ENCODE results near the gene TMEM92. TPM values are rescaled to one million over a fixed set of nuclear protein-coding genes. Genes with fewer than 3 reads are reported as not detected.

Gene TMEM92
- total and polyA plus RNA-seq, 10 of the 15 experiments (the other 5 are each of a cell fraction or from before 2014, with no cell fraction given): 0.11 to 1.2 (median 0.32) TPM

DNA sequence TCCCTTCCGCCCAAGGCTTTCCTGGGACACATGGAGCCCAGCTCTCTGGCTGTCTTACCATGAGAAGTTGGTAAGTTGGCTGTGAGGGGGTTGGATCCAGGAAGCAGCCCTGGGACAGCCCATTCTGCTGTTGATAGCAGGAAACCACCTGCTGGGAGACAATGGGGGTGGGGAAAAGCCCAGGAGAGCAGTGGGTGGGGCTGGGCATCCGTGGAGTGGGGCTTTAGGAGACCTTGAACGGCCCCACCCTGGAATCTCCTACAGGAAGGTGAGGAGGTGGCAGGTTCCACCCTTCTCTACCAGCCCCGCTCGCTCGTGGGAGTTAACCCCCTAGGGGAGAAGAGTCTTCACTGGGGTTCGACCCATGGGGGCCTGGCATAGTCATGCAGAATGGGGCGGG is 5.8 kb downstream of the TMEM92 start:
- no peak overlapping the region for H3K4me2 ChIP-seq (ENCODE audit: control insufficient read depth, insufficient read depth)
- WGBS (ENCODE audit: insufficient coverage, insufficient replicate concordance, low lambda C conversion rate, missing lambda C conversion rate): 8% methylated on average over 8 of the region's 8 CpGs
- peaks cover 0 to 1% of the 10 kb centered on the region in 2 experiments; a peak in 3 of 4 replicates for H3K27me3 ChIP-seq (replicated peaks in 1 of 2; ENCODE audit: control insufficient read depth in 2 of 2, insufficient read depth in 2 of 2, low read length in 1 of 2)
- H3K9ac ChIP-seq (ENCODE audit: control insufficient read depth, insufficient read depth, low read length): no peak overlapping the region
- FAIRE-seq (no peak), DNase-seq (ENCODE audit: low read depth, low spot score) (no peak), ATAC-seq (peak; percentile 47)
- BruUV-seq (replicated peaks): no TSS peak
- intact Hi-C loops (cut with micrococcal nuclease; ENCODE audit: unreplicated experiment): no loop called here
- no peaks in the 10 kb centered on the region for H4K20me1 ChIP-seq (ENCODE audit: control insufficient read depth, insufficient read depth)
- H3K36me3 ChIP-seq (ENCODE audit: control insufficient read depth in 2 of 2, insufficient read depth in 2 of 2, low read length in 1 of 2): no peaks in the 10 kb centered on the region
- ChIA-PET POLR2A (no interaction called here), RAD21 (ENCODE audit: unreplicated experiment) (interaction anchor here (1.0 to 1.8 kb wide), 3 partner anchors 16 to 110 kb away, joined by 3 to 4 read pairs (median 4); no protein-coding TSS in a partner anchor), CTCF (interaction anchor here (10.4 to 19.2 kb wide), 2 partner anchors 14 to 77 kb away, joined by 208 to 298 read pairs; partner anchors contain the start of gene COL1A1), SMC1A (ENCODE audit: uncharacterized antibody, unreplicated experiment) (interaction anchor here (1.4 to 5.8 kb wide), 2 partner anchors 15 to 111 kb away, joined by 3 to 46 read pairs; no protein-coding TSS in a partner anchor)
- no peak overlapping the region for H3K4me3 ChIP-seq
- no peaks in the 10 kb centered on the region; the same call in 1 of the 3 replicates for H3K9me3 ChIP-seq (replicated peaks; ENCODE audit: control insufficient read depth, insufficient read depth, low read length)
- TF ChIP-seq MEF2B (IDR thresholded peaks at IDR 0.05; ENCODE audit: partially characterized antibody, poor library complexity, severe bottlenecking) (no peak), TCF12 (IDR thresholded peaks at IDR 0.05; ENCODE audit: low read depth, low read length) (0 out of 2 replicates have a peak, but pooled peaks have one; percentile 20), EGR1 (IDR thresholded peaks at IDR 0.05; ENCODE audit: borderline replicate concordance in 1 of 2, low read depth in 2 of 2, low read length in 2 of 2) (peak in 1 of 2 experiments; percentile 43; a peak in 1 of 3 replicates), TAF1 (IDR thresholded peaks at IDR 0.05; ENCODE audit: borderline replicate concordance, low read depth, low read length) (no peak), SUZ12 (IDR thresholded peaks at IDR 0.05; ENCODE audit: unreplicated experiment) (no peak), BMI1 (IDR thresholded peaks at IDR 0.05; ENCODE audit: borderline replicate concordance) (no peak)
- in situ Hi-C loops (cut with MboI): no loop called here
- peaks cover 32% of the 10 kb centered on the region for H3K4me1 ChIP-seq (ENCODE audit: control insufficient read depth, insufficient read depth, low read length)
- no peak overlapping the region for H3K27ac ChIP-seq (ENCODE audit: control insufficient read depth, insufficient read depth)
- H2AFZ ChIP-seq (ENCODE audit: control insufficient read depth, low read depth, low read length): no peak overlapping the region
- no peaks in the 10 kb centered on the region for H3K79me2 ChIP-seq (ENCODE audit: control insufficient read depth, insufficient read depth, low read length)

Data from GM12878 (cell line).